Prostate gland (tissue), 2 donors: Measurements from ENCODE around the gene ELAC1.

Experiments
- POLR2A ChIP-seq: fragments of 450-650 bp; IDR thresholded peaks from one replicate; pipeline ENCODE4 v1.6.1; 2016; ENCODE audit warnings: antibody characterized with exemption, mild to moderate bottlenecking
- TF ChIP-seq, protein P1 (sequence below), 4 experiments: fragments of 200-600 bp in 2 of 4; fragments of 450-650 bp in 2 of 4; sonication (generic) in 2 of 4; IDR thresholded peaks; 1 replicate in 3 of 4; 2 replicates in 1 of 4; pipeline ENCODE4 v1.5.1; 2016 to 2019; ENCODE audit warnings: antibody characterized with exemption in 4 of 4, mild to moderate bottlenecking in 2 of 4, moderate library complexity in 2 of 4

DNA sequence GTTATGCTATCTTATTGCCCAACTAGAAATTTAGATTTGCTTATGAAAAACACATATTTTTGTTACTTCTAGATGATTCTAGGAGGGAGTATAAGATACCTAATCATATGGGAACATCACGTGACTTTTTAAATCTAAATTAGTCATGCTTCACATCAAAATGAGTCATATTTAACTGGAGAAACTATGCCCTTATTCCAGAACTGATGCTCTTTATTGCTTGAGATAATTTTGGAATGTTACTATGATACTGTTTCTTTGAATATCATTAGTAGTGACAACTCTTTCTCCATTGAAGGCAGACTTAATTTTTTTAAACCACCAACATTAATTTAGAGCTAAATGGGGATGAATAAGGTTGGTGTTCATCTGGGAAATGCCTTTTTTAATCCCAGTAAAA, 19.9 kb upstream of the ELAC1 start:
- TF ChIP-seq, protein P1, sequence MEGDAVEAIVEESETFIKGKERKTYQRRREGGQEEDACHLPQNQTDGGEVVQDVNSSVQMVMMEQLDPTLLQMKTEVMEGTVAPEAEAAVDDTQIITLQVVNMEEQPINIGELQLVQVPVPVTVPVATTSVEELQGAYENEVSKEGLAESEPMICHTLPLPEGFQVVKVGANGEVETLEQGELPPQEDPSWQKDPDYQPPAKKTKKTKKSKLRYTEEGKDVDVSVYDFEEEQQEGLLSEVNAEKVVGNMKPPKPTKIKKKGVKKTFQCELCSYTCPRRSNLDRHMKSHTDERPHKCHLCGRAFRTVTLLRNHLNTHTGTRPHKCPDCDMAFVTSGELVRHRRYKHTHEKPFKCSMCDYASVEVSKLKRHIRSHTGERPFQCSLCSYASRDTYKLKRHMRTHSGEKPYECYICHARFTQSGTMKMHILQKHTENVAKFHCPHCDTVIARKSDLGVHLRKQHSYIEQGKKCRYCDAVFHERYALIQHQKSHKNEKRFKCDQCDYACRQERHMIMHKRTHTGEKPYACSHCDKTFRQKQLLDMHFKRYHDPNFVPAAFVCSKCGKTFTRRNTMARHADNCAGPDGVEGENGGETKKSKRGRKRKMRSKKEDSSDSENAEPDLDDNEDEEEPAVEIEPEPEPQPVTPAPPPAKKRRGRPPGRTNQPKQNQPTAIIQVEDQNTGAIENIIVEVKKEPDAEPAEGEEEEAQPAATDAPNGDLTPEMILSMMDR (IDR thresholded peaks at IDR 0.05) = no peak
- TF ChIP-seq POLR2A = no peak
